GM18520 (cell line): ENCODE data around the gene HSPA12A.

ENCODE experiments used
- ATAC-seq: cut with Tn5 transposase; IDR thresholded peaks from one replicate; pipeline ENCODE4 v1.9.1; 2021; ENCODE audit not compliant: unreplicated experiment

HSPA12A gene

GRCh38 chr10:116744163-116744753 lies 1.9 kb upstream of the HSPA12A start:
- ATAC-seq = no peak

- ATAC-seq = no peak
These were observed 1.1 kb upstream of the HSPA12A start for GRCh38 chr10:116743266-116744064.

- ATAC-seq = peak; percentile 3
These were observed 695 bp downstream of the HSPA12A start for GRCh38 chr10:116741391-116742351.

- ATAC-seq = no peak
These were observed 1.4 kb downstream of the HSPA12A start for GRCh38 chr10:116740971-116741370.

GRCh38 chr10:116738339-116738738 lies 4.0 kb downstream of the HSPA12A start:
- no peak for ATAC-seq

GRCh38 chr10:116737627-116738327 lies 4.6 kb downstream of the HSPA12A start:
- no peak for ATAC-seq

- no peak for ATAC-seq
These were observed 8.8 kb downstream of the HSPA12A start for GRCh38 chr10:116733566-116733965.

GRCh38 chr10:116732573-116732972 lies 9.8 kb downstream of the HSPA12A start:
- ATAC-seq = no peak

- no peak for ATAC-seq
These were observed 11.7 kb downstream of the HSPA12A start for GRCh38 chr10:116730464-116731260.

GRCh38 chr10:116729243-116729642 lies 13.1 kb downstream of the HSPA12A start:
- ATAC-seq = no peak

GRCh38 chr10:116728526-116729096 lies 13.8 kb downstream of the HSPA12A start:
- no peak for ATAC-seq

- no peak for ATAC-seq
These were observed 18.7 kb downstream of the HSPA12A start for GRCh38 chr10:116723428-116724281.

GRCh38 chr10:116722736-116723427 lies 19.5 kb downstream of the HSPA12A start:
- ATAC-seq = no peak

- no peak for ATAC-seq
These were observed 20.6 kb downstream of the HSPA12A start for GRCh38 chr10:116721547-116722392.

- no peak for ATAC-seq
These were observed 21.5 kb downstream of the HSPA12A start for GRCh38 chr10:116720668-116721546.

- ATAC-seq = no peak
These were observed 22.1 kb downstream of the HSPA12A start for GRCh38 chr10:116720241-116720643.
